Uterus (tissue), 4 donors: ENCODE data around the gene ZNF79. TPM values are rescaled to one million over a fixed set of nuclear protein-coding genes. Genes with fewer than 3 reads are reported as not detected.
A peak's percentile ranks its signal among the peaks of the same experiment; 100 is the strongest.

Experiments
- DNase-seq, 2 donors: peaks; one replicate each; pipeline ENCODE4 v3.0.0-alpha.2; 2019 to 2020
- H3K27ac ChIP-seq, 2 donors: fragments of 200-600 bp; sonication (generic); 1 replicate in 1 of 2; 2 replicates in 1 of 2; pipeline ENCODE4 v1.5.1; 2016 to 2018
- H3K27me3 ChIP-seq, 2 donors: fragments of 200-600 bp; sonication (generic); one replicate each; pipeline ENCODE4 v1.5.1; 2018 to 2019; ENCODE audit warnings: control low read depth in 1 of 2
- H3K36me3 ChIP-seq, 2 donors: fragments of 200-600 bp; sonication (generic); one replicate each; pipeline ENCODE4 v1.5.1; 2019; ENCODE audit warnings: control low read depth in 1 of 2
- H3K4me1 ChIP-seq, 2 donors: fragments of 200-600 bp; sonication (generic); one replicate each; pipeline ENCODE4 v1.5.1; 2018 to 2019; ENCODE audit warnings: control low read depth in 1 of 2
- H3K4me3 ChIP-seq, 2 donors: fragments of 200-600 bp; sonication (generic); 1 replicate in 1 of 2; 2 replicates in 1 of 2; pipeline ENCODE4 v1.5.1; 2018 to 2019; ENCODE audit warnings: mild to moderate bottlenecking in 1 of 2
- H3K9me3 ChIP-seq, 2 donors: fragments of 200-600 bp; sonication (generic); one replicate each; pipeline ENCODE4 v1.5.1; 2019; ENCODE audit warnings: control low read depth in 1 of 2
- POLR2A ChIP-seq, 2 donors: fragments of 450-650 bp; IDR thresholded peaks; one replicate each; pipeline ENCODE4 v1.6.1; 2016; ENCODE audit warnings: antibody characterized with exemption in 2 of 2, mild to moderate bottlenecking in 1 of 2, moderate library complexity in 1 of 2
- intact Hi-C: fragments of 100-400 bp; cut with DNase I; formaldehyde crosslinking; loops from one replicate; pipeline ENCODE4 v1.15.1; 2023; ENCODE audit warnings: low total_unique reads
- total RNA-seq, 4 donors: library from RNA; depleted of rRNA in 3 of 4; stranded (reverse); fragments of >200 nt in 3 of 4; gene quantifications; one replicate each; pipeline versions ENCODE4 v1.1.0 to v1.2.4, GENCODE V29; 2014 to 2023
- TF ChIP-seq, protein P1 (sequence below), 4 experiments: fragments of 200-600 bp in 2 of 4; fragments of 450-650 bp in 2 of 4; sonication (generic) in 2 of 4; IDR thresholded peaks; one replicate each; pipeline ENCODE4 v1.5.1; 2016 to 2019; ENCODE audit warnings: antibody characterized with exemption in 4 of 4, mild to moderate bottlenecking in 2 of 4, moderate library complexity in 1 of 4
- donor health status: DM: yes; HTN: yes; CAD: no.

ZNF79 gene
- total RNA-seq, 4 donors from 2014 or later = 3.8 to 14.1 (median 13.4) TPM

DNA sequence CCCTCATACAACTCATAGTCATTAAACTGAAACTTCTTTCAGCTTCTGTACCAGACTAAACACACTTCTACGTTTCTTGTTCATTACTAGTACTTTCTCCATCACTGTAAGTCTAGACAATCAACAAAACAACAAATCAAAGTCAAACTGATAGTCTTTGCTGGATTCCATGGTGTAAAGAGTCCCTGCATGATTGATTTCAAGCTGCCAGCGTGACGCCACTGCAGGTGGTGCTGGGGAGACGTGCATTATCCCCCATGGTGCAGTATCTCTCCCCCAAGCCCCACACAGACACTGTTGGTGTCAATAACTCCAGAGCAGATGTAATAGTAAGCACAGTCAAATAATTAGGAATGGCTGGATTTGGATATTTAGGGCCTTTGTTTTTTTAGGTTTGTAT lies 37.9 kb upstream of the ZNF79 start:
- DNase-seq = peak in 1 of 2 donors; percentile 4
- no peak for TF ChIP-seq POLR2A (IDR thresholded peaks at IDR 0.05)
- TF ChIP-seq, protein P1, sequence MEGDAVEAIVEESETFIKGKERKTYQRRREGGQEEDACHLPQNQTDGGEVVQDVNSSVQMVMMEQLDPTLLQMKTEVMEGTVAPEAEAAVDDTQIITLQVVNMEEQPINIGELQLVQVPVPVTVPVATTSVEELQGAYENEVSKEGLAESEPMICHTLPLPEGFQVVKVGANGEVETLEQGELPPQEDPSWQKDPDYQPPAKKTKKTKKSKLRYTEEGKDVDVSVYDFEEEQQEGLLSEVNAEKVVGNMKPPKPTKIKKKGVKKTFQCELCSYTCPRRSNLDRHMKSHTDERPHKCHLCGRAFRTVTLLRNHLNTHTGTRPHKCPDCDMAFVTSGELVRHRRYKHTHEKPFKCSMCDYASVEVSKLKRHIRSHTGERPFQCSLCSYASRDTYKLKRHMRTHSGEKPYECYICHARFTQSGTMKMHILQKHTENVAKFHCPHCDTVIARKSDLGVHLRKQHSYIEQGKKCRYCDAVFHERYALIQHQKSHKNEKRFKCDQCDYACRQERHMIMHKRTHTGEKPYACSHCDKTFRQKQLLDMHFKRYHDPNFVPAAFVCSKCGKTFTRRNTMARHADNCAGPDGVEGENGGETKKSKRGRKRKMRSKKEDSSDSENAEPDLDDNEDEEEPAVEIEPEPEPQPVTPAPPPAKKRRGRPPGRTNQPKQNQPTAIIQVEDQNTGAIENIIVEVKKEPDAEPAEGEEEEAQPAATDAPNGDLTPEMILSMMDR (IDR thresholded peaks at IDR 0.05) = no peak
- intact Hi-C loops = no loop called here

DNA sequence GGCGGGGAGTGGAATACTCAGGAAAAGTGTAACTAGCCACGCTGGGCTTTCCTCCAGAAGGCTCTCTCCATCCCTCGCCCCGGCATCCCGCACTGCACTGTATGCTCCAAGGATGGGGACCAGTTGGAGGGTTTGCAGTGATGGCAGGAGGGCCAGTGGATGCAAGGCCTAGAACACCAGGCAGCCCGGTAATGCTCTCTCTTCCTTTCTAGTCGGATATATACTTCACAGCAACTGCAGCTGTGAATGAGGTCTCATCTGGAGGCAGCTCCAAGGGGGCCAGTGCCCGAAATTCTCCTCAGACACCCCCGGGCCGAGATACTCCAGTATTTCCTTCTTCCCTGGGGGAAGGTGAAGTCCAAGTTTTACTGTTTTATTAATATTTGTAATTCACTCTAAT lies 37.2 kb upstream of the ZNF79 start:
- Histone ChIP-seq H3K27me3 (no peaks in the 10 kb centered on the region), H3K27ac (peak overlapping the region in 1 of 2 donors; percentile 10), H3K4me3 (no peak overlapping the region), H3K36me3 (no peaks in the 10 kb centered on the region), H3K4me1 (no peaks in the 10 kb centered on the region), H3K9me3 (no peaks in the 10 kb centered on the region)
- peak in 1 of 2 donors; percentile 10 for DNase-seq
- intact Hi-C loops = no loop called here
- TF ChIP-seq, protein P1 (IDR thresholded peaks at IDR 0.05) = no peak
- TF ChIP-seq POLR2A (IDR thresholded peaks at IDR 0.05) = no peak

More for the DNA sequence above, 37.9 kb upstream of the ZNF79 start:
- Histone ChIP-seq H3K27me3 (no peaks in the 10 kb centered on the region), H3K9me3 (no peaks in the 10 kb centered on the region), H3K4me3 (no peak overlapping the region), H3K4me1 (no peaks in the 10 kb centered on the region), H3K36me3 (no peaks in the 10 kb centered on the region), H3K27ac (no peak overlapping the region)

DNA sequence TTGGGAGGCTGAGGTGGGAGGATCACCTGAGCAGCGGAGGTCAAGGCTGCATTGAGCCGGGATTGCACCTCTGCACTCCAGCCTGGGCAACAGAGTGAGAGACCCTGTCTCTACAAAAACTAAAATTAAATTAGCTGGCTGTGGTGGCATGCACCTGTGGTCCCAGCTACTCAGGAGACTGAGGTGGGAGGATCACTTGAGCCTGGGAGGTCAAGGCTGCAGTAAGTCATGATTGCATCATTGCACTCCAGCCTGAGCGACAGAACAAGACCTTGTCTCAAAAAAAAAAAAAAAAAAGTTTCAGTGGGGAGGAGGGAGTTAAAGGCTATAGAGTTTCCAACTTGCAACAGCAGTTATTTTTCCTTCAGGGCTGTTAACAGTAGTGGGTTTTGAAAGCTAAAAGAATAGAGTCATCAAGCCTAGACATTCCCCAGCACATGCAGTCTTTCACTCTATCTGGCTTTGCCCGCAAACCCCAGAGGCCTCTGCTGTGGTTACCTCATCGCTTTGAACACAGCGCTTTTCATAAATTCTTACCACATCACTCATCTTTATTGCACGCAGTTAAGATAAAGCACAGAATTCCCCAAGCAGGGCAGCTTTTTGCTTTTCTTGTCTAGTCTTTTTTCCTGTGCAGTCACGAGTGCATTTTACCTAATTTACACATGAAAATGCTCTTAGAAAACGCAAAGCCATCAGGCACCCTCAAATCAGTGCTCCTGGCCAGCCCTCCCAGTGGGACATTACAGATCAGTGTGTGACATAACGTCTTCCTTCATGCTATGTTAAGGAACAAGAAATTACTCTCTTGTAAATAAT lies 35.9 kb upstream of the ZNF79 start:
- no peaks in the 10 kb centered on the region for H3K27me3 ChIP-seq
- no peak for TF ChIP-seq POLR2A (IDR thresholded peaks at IDR 0.05)
- TF ChIP-seq, protein P1 (IDR thresholded peaks at IDR 0.05) = no peak
- intact Hi-C loops = no loop called here
- no peak overlapping the region for H3K4me3 ChIP-seq
- no peaks in the 10 kb centered on the region for H3K4me1 ChIP-seq
- peak; percentile 60 to 83 for DNase-seq
- no peaks in the 10 kb centered on the region for H3K9me3 ChIP-seq
- H3K36me3 ChIP-seq = no peaks in the 10 kb centered on the region
- peak overlapping the region; percentile 72 to 74 for H3K27ac ChIP-seq

DNA sequence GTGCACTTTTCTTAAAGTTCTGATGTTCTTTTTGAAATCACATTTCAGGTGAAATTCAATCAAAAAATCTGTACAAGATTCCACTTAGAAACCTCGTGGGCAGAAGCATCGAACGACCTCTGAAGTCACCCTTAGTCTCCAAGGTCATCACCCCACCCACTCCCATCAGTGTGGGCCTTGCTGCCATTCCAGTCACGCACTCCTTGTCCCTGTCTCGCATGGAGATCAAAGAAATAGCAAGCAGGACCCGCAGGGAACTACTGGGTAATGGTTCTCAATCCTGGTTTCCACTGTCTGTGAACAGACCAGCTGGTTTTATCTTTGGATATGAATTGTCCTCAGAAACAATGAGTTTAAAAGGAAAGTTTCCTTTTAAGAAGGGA lies 35.3 kb upstream of the ZNF79 start:
- intact Hi-C loops = no loop called here
- Histone ChIP-seq H3K9me3 (no peaks in the 10 kb centered on the region), H3K27ac (peak overlapping the region; percentile 72 to 74)

More for the DNA sequence above, 35.3 kb upstream of the ZNF79 start:
- no peak overlapping the region for H3K4me3 ChIP-seq
- H3K36me3 ChIP-seq = no peaks in the 10 kb centered on the region
- H3K27me3 ChIP-seq = no peaks in the 10 kb centered on the region
- TF ChIP-seq, protein P1 (IDR thresholded peaks at IDR 0.05) = no peak
- no peak for TF ChIP-seq POLR2A (IDR thresholded peaks at IDR 0.05)
- no peaks in the 10 kb centered on the region for H3K4me1 ChIP-seq
- no peak for DNase-seq
